Measurements from ENCODE around the gene PPP1R26. TPM values are rescaled to one million over a fixed set of nuclear protein-coding genes. Genes with fewer than 3 reads are reported as not detected.
A peak's percentile ranks its signal among the peaks of the same experiment; 100 is the strongest.

Gene PPP1R26
- total and polyA plus RNA-seq, 4 donors: 3.3 to 14.2 (median 10.8) TPM

GRCh38 chr9:135484460-135485277 is 5.1 kb downstream of the PPP1R26 start:
- ATAC-seq (ENCODE audit: low FRiP score): no peak
- WGBS, 2 donors: 96% methylated on average over 46 to 47 of the region's 47 CpGs
- Histone ChIP-seq H3K36me3 (ENCODE audit: control insufficient read depth in 1 of 2, insufficient read depth in 2 of 2, low read length in 1 of 2) (peaks cover 0 to 2% of the 10 kb centered on the region in 2 donors), H3K9me3 (ENCODE audit: control insufficient read depth, low read length) (no peaks in the 10 kb centered on the region), H3K27ac (ENCODE audit: low read depth in 1 of 2, low read length in 2 of 2) (no peak overlapping the region), H3K4me3 (ENCODE audit: low read length in 2 of 2) (no peak overlapping the region), H3K4me1 (ENCODE audit: control insufficient read depth in 1 of 2, insufficient read depth in 2 of 2, low read length in 2 of 2) (no peaks in the 10 kb centered on the region), H3K27me3 (ENCODE audit: control insufficient read depth in 1 of 2, insufficient read depth in 2 of 2, low read length in 1 of 2) (no peaks in the 10 kb centered on the region)
- DNase-seq: no peak
- intact Hi-C loops (cut with DNase I): no loop called here

DNA sequence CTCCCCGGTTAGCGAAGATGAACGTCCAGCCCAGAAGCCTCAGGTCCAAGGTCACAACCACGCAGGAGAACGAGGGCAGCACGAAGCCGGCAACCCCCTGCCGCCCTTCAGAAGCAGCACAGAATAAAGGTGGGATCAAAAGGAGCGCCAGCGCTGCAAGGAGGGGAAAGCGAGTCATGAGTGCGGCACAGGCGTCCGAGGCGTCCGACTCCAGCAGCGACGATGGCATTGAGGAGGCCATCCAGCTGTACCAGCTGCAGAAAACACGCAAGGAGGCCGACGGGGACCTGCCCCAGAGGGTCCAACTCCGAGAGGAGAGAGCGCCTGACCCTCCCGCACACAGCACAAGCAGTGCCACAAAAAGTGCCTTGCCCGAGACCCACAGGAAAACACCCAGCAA is 5.8 kb downstream of the PPP1R26 start:
- Histone ChIP-seq H3K9me3 (ENCODE audit: control insufficient read depth, low read length) (no peaks in the 10 kb centered on the region), H3K27me3 (ENCODE audit: control insufficient read depth in 1 of 2, insufficient read depth in 2 of 2, low read length in 1 of 2) (no peaks in the 10 kb centered on the region), H3K4me1 (ENCODE audit: control insufficient read depth in 1 of 2, insufficient read depth in 2 of 2, low read length in 2 of 2) (no peaks in the 10 kb centered on the region), H3K36me3 (ENCODE audit: control insufficient read depth in 1 of 2, insufficient read depth in 2 of 2, low read length in 1 of 2) (peaks cover 0 to 2% of the 10 kb centered on the region in 2 donors), H3K4me3 (ENCODE audit: low read length in 2 of 2) (no peak overlapping the region), H3K27ac (ENCODE audit: low read depth in 1 of 2, low read length in 2 of 2) (no peak overlapping the region)
- ATAC-seq (ENCODE audit: low FRiP score) (no peak), DNase-seq (no peak)
- WGBS, 2 donors: 97 to 98% methylated on average over 25 of the region's 25 CpGs
- intact Hi-C loops (cut with DNase I): no loop called here

GRCh38 chr9:135485832-135486231 is 6.2 kb downstream of the PPP1R26 start:
- 88 to 90% methylated on average over 21 of the region's 21 CpGs for WGBS, 2 donors
- ATAC-seq (ENCODE audit: low FRiP score) (no peak), DNase-seq (peak in 1 of 2 donors; percentile 61)
- intact Hi-C loops (cut with DNase I): no loop called here
- peaks cover 0 to 2% of the 10 kb centered on the region in 2 donors for H3K36me3 ChIP-seq (ENCODE audit: control insufficient read depth in 1 of 2, insufficient read depth in 2 of 2, low read length in 1 of 2)
- no peaks in the 10 kb centered on the region for H3K9me3 ChIP-seq (ENCODE audit: control insufficient read depth, low read length)
- H3K4me3 ChIP-seq (ENCODE audit: low read length in 2 of 2): no peak overlapping the region
- no peak overlapping the region for H3K27ac ChIP-seq (ENCODE audit: low read depth in 1 of 2, low read length in 2 of 2)
- no peaks in the 10 kb centered on the region for H3K4me1 ChIP-seq (ENCODE audit: control insufficient read depth in 1 of 2, insufficient read depth in 2 of 2, low read length in 2 of 2)
- H3K27me3 ChIP-seq (ENCODE audit: control insufficient read depth in 1 of 2, insufficient read depth in 2 of 2, low read length in 1 of 2): no peaks in the 10 kb centered on the region

- H3K27me3 ChIP-seq (ENCODE audit: control insufficient read depth in 1 of 2, insufficient read depth in 2 of 2, low read length in 1 of 2): no peaks in the 10 kb centered on the region
- H3K36me3 ChIP-seq (ENCODE audit: control insufficient read depth in 1 of 2, insufficient read depth in 2 of 2, low read length in 1 of 2): peaks cover 0 to 2% of the 10 kb centered on the region in 2 donors
- no peak overlapping the region for H3K27ac ChIP-seq (ENCODE audit: low read depth in 1 of 2, low read length in 2 of 2)
- no peak for ATAC-seq (ENCODE audit: low FRiP score)
- no peak overlapping the region for H3K4me3 ChIP-seq (ENCODE audit: low read length in 2 of 2)
- H3K9me3 ChIP-seq (ENCODE audit: control insufficient read depth, low read length): no peaks in the 10 kb centered on the region
- DNase-seq: peak; percentile 29 to 70
- no peaks in the 10 kb centered on the region for H3K4me1 ChIP-seq (ENCODE audit: control insufficient read depth in 1 of 2, insufficient read depth in 2 of 2, low read length in 2 of 2)
- WGBS, 2 donors: 88 to 90% methylated on average over 33 of the region's 33 CpGs
- intact Hi-C loops (cut with DNase I): no loop called here
These were observed 6.9 kb downstream of the PPP1R26 start for GRCh38 chr9:135486267-135487065.

- no peaks in the 10 kb centered on the region for H3K9me3 ChIP-seq (ENCODE audit: control insufficient read depth, low read length)
- 91 to 93% methylated on average over 34 to 40 of the region's 40 CpGs for whole genome bisulfite sequencing, 2 donors
- peaks cover 0 to 2% of the 10 kb centered on the region in 2 donors for H3K36me3 ChIP-seq (ENCODE audit: control insufficient read depth in 1 of 2, insufficient read depth in 2 of 2, low read length in 1 of 2)
- no peak overlapping the region for H3K27ac ChIP-seq (ENCODE audit: low read depth in 1 of 2, low read length in 2 of 2)
- H3K27me3 ChIP-seq (ENCODE audit: control insufficient read depth in 1 of 2, insufficient read depth in 2 of 2, low read length in 1 of 2): no peaks in the 10 kb centered on the region
- H3K4me1 ChIP-seq (ENCODE audit: control insufficient read depth in 1 of 2, insufficient read depth in 2 of 2, low read length in 2 of 2): no peaks in the 10 kb centered on the region
- peak; percentile 32 to 71 for DNase-seq
- H3K4me3 ChIP-seq (ENCODE audit: low read length in 2 of 2): no peak overlapping the region
- intact Hi-C loops (cut with DNase I): no loop called here
- no peak for ATAC-seq (ENCODE audit: low FRiP score)
These were observed 7.9 kb downstream of the PPP1R26 start for GRCh38 chr9:135487281-135488012.

- H3K27ac ChIP-seq (ENCODE audit: low read depth in 1 of 2, low read length in 2 of 2): no peak overlapping the region
- no peaks in the 10 kb centered on the region for H3K27me3 ChIP-seq (ENCODE audit: control insufficient read depth in 1 of 2, insufficient read depth in 2 of 2, low read length in 1 of 2)
- H3K4me3 ChIP-seq (ENCODE audit: low read length in 2 of 2): no peak overlapping the region
- ATAC-seq (ENCODE audit: low FRiP score): no peak
- intact Hi-C loops (cut with DNase I): no loop called here
- DNase-seq: no peak
- WGBS, 2 donors: 96% methylated on average over 18 of the region's 18 CpGs
- H3K36me3 ChIP-seq (ENCODE audit: control insufficient read depth in 1 of 2, insufficient read depth in 2 of 2, low read length in 1 of 2): peaks cover 0 to 2% of the 10 kb centered on the region in 2 donors
- H3K9me3 ChIP-seq (ENCODE audit: control insufficient read depth, low read length): no peaks in the 10 kb centered on the region
- H3K4me1 ChIP-seq (ENCODE audit: control insufficient read depth in 1 of 2, insufficient read depth in 2 of 2, low read length in 2 of 2): no peaks in the 10 kb centered on the region
These were observed 8.4 kb downstream of the PPP1R26 start for GRCh38 chr9:135488013-135488330.

GRCh38 chr9:135488527-135488926 is 8.9 kb downstream of the PPP1R26 start:
- intact Hi-C loops (cut with DNase I): no loop called here
- peak; percentile 17 to 73 for DNase-seq
- Histone ChIP-seq H3K4me1 (ENCODE audit: control insufficient read depth in 1 of 2, insufficient read depth in 2 of 2, low read length in 2 of 2) (no peaks in the 10 kb centered on the region), H3K27ac (ENCODE audit: low read depth in 1 of 2, low read length in 2 of 2) (no peak overlapping the region), H3K4me3 (ENCODE audit: low read length in 2 of 2) (no peak overlapping the region), H3K36me3 (ENCODE audit: control insufficient read depth in 1 of 2, insufficient read depth in 2 of 2, low read length in 1 of 2) (peaks cover 0 to 2% of the 10 kb centered on the region in 2 donors), H3K27me3 (ENCODE audit: control insufficient read depth in 1 of 2, insufficient read depth in 2 of 2, low read length in 1 of 2) (no peaks in the 10 kb centered on the region), H3K9me3 (ENCODE audit: control insufficient read depth, low read length) (no peaks in the 10 kb centered on the region)
- no peak for ATAC-seq (ENCODE audit: low FRiP score)
- 92% methylated on average over 16 to 17 of the region's 17 CpGs for WGBS, 2 donors

DNA sequence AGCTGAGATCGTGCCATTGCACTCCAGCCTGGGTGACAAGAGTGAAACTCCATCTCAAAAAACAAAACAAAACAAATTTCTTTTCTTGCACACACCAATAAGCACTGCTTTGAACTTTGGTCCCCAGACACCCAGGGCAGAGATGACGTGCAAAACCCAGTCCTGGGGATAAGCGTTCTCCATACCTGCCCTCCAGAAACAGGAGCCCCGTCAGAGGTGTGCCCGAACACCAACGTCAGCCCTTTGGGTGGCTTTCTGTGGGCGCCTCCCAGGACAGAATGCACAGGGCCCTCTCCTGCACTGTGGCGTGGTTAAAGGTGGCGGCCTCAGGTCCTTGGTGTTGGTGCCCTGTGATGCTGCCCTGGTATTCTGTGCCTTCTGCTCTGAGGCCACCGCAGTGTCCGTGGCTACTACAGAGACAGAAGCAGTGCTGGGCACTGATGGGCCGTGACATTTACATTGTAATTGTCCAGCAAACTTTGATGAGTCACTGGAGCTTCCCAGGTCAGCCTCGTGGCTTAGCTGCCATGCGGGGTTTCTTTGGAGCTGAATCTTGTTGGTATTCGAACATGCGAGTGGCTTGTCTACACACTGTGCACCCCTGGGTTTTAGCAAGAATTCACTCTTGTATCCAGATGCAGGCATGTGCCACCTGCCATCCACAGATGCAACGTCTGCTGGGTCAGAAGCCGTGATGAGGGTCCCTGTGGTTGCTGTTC is 9.8 kb downstream of the PPP1R26 start:
- DNase-seq (peak; percentile 28 to 50), ATAC-seq (ENCODE audit: low FRiP score) (no peak)
- Histone ChIP-seq H3K27ac (ENCODE audit: low read depth in 1 of 2, low read length in 2 of 2) (no peak overlapping the region), H3K36me3 (ENCODE audit: control insufficient read depth in 1 of 2, insufficient read depth in 2 of 2, low read length in 1 of 2) (peaks cover 0 to 2% of the 10 kb centered on the region in 2 donors), H3K4me3 (ENCODE audit: low read length in 2 of 2) (no peak overlapping the region), H3K4me1 (ENCODE audit: control insufficient read depth in 1 of 2, insufficient read depth in 2 of 2, low read length in 2 of 2) (no peaks in the 10 kb centered on the region), H3K27me3 (ENCODE audit: control insufficient read depth in 1 of 2, insufficient read depth in 2 of 2, low read length in 1 of 2) (no peaks in the 10 kb centered on the region), H3K9me3 (ENCODE audit: control insufficient read depth, low read length) (no peaks in the 10 kb centered on the region)
- intact Hi-C loops (cut with DNase I): no loop called here
- 91 to 93% methylated on average over 18 of the region's 18 CpGs for WGBS, 2 donors

Data from aorta (tissue), 5 donors.